GM19023 (cell line): ENCODE measurements around the gene PI4KA.
"Not testable (repeated sequence)": the region's sequence is repeated elsewhere in the genome, so short reads cannot be mapped to it uniquely, and the experiment has no call there.

Experiments
- ATAC-seq: cut with Tn5 transposase; IDR thresholded peaks from one replicate; pipeline ENCODE4 v1.9.1; 2021; ENCODE audit warnings: mild to moderate bottlenecking, moderate library complexity; ENCODE audit not compliant: unreplicated experiment

PI4KA gene

GRCh38 chr22:20732431-20732830 is 126.2 kb downstream of the PI4KA start:
- ATAC-seq, result not testable (repeated sequence)

- ATAC-seq, result no peak
Observed at GRCh38 chr22:20729194-20729593, 129.4 kb downstream of the PI4KA start.

- no peak for ATAC-seq
Observed at GRCh38 chr22:20728523-20729190, 130.0 kb downstream of the PI4KA start.

GRCh38 chr22:20727118-20728015 is 131.2 kb downstream of the PI4KA start:
- no peak for ATAC-seq

DNA sequence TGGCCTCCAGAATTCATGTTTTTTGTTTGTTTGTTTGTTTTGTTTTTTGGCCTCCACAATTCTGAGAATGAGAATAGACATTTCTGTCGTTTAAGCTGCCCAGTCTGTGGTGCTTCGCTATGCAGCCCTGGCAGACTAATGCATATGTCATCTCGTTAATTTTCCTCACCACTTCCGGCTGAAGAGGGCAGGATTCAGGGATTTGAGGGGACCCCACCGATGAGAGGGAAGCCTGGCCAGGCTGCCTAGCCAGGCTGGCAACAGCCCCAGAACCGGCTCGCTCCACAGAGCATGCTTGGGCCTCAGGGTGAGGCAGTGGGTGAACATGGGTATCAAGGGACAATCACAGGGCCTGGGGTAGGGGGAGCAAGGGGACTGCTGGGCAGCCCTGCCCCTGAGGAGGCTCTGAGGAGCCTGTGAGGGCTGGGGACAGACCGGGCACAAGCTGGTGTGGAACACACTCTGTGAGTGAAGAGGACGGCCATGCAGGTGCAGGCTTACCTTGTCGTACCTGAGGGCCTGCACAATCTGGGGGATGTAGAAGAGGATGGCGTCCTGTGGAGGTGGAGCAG is 132.5 kb downstream of the PI4KA start:
- no peak for ATAC-seq

DNA sequence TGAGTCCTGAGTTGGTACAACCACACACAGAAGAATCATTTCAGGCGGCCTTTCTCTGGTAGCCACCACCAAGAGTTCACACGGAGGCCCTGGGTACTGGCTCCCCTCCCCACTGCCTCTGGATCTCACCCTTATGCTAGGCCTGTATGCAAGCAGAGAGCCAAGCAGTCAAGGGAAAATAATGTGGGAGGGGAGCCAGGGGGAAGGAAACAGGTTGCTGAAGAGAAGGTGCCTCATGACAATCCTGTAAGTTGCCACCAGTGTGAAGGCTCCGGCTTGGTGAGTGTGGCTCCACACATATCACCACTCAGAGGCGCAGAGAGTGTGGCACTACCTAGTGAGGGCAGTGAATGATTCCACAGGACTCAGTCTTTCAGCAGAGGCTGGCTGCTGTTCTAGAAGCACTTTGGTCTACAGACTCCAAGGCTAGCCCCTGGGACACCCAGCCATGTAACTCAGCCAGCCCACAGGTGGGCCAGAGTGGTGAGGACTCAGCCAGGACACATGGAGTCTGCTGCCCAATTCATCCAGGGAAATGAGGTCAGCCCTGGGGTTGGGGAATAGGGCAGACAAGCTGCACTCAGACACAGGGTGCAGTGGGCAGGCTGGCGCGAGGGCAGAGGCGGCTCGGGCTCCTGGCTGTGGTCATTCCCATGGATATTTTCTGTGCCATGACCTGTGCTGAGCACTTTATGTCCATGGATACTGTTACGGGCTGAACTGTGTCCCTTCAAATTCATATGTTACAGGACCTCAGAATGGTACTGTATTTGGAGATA is 133.7 kb downstream of the PI4KA start:
- no peak for ATAC-seq

GRCh38 chr22:20721409-20722218 is 137.0 kb downstream of the PI4KA start:
- ATAC-seq, result no peak

- no peak for ATAC-seq
Observed at GRCh38 chr22:20720692-20721408, 137.8 kb downstream of the PI4KA start.

- not testable (repeated sequence) for ATAC-seq
Observed at GRCh38 chr22:20718727-20719126, 139.9 kb downstream of the PI4KA start.

GRCh38 chr22:20717981-20718380 is 140.6 kb downstream of the PI4KA start:
- not testable (repeated sequence) for ATAC-seq

GRCh38 chr22:20717213-20717866 is 141.3 kb downstream of the PI4KA start:
- not testable (repeated sequence) for ATAC-seq

DNA sequence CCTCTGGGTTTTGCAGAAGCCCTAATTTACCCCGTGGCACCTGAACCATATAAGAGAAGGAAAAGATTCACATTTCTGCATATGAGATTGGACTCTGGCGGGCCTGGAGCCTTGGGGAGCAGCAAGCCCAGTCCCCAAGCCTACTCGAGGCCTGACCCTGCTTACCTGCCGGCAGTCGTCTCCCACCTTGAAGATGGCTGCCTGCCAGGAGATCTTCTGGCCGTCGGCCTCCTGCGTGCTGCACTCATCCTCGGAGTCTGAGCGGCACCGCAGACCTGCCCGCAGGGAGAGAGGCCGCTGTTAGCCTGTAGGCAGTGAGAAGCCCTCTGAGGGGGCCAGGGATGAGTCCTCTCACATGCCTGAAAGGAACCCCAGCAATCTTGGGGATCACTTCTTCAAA is 145.5 kb downstream of the PI4KA start:
- ATAC-seq, result not testable (repeated sequence)

- ATAC-seq, result not testable (repeated sequence)
Observed at GRCh38 chr22:20709966-20710365, 148.6 kb downstream of the PI4KA start.

GRCh38 chr22:20707549-20708118 is 151.0 kb downstream of the PI4KA start:
- ATAC-seq, result not testable (repeated sequence)

- peak; percentile 3 for ATAC-seq
Observed at GRCh38 chr22:20703816-20704609, 154.6 kb downstream of the PI4KA start.

DNA sequence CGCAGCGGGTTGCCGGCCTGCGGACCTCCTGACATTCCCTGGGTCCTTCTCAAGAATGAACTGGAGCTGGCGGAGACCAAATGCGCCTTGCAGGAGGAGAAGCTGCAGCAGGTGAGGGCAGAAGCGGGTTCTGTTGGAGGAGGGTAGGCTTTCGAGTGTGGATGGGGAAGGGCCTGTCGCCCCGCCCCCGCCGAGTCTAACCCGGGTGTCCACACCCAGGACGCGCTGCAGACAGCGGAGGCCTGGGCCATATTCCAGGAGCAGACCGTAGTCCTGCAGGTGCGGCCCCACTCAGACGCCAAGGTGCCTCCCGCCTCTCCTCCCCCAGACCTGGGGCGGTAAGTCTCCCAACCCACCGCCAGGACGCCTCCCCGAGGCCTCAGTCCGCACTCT is 155.2 kb downstream of the PI4KA start:
- ATAC-seq, result peak; percentile 28

GRCh38 chr22:20702546-20703413 is 155.8 kb downstream of the PI4KA start:
- ATAC-seq, result peak; percentile 68
